Heart left ventricle (tissue), 16 donors: ENCODE results near the gene SBNO2. TPM values are rescaled to one million over a fixed set of nuclear protein-coding genes. Genes with fewer than 3 reads are reported as not detected.

Experiments
- ATAC-seq, 4 donors: fragments of 200-7000 bp; cut with Tn5 transposase; one replicate each; pipeline ENCODE4 v1.9.1; 2020 to 2022; ENCODE audit warnings: moderate library complexity in 4 of 4, mild to moderate bottlenecking in 3 of 4, moderate number of reproducible peaks in 1 of 4
- DNase-seq, 5 donors: peaks; one replicate each; pipeline ENCODE4 v3.0.0-alpha.2; 2020
- H3K27ac ChIP-seq, 12 donors: fragments of 200-600 bp; sonication (generic) in 4 of 12; one replicate each; pipeline versions ENCODE4 v1.5.0 to v1.8.0; 2016 to 2022; ENCODE audit warnings: mild to moderate bottlenecking in 2 of 12
- H3K27me3 ChIP-seq, 9 donors: fragments of 200-600 bp; sonication (generic) in 2 of 9; one replicate each; pipeline versions ENCODE4 v1.5.1 to v1.8.0; 2016 to 2022; ENCODE audit warnings: mild to moderate bottlenecking in 3 of 9
- H3K36me3 ChIP-seq, 9 donors: fragments of 200-600 bp; sonication (generic) in 2 of 9; one replicate each; pipeline versions ENCODE4 v1.5.0 to v1.8.0; 2018 to 2022; ENCODE audit warnings: mild to moderate bottlenecking in 2 of 9
- H3K4me1 ChIP-seq, 12 donors: fragments of 200-600 bp; sonication (generic) in 4 of 12; one replicate each; pipeline versions ENCODE4 v1.5.0 to v1.8.0; 2016 to 2022; ENCODE audit warnings: mild to moderate bottlenecking in 3 of 12
- H3K4me3 ChIP-seq, 12 donors: fragments of 200-600 bp; sonication (generic) in 4 of 12; one replicate each; pipeline versions ENCODE4 v1.5.0 to v1.8.0; 2017 to 2022; ENCODE audit warnings: mild to moderate bottlenecking in 9 of 12, moderate library complexity in 4 of 12
- H3K9me3 ChIP-seq, 12 donors: fragments of 200-600 bp; sonication (generic) in 4 of 12; one replicate each; pipeline versions ENCODE4 v1.5.0 to v1.8.0; 2016 to 2022; ENCODE audit warnings: mild to moderate bottlenecking in 1 of 12
- CTCF ChIP-seq, 12 donors: fragments of 200-600 bp; sonication (generic) in 4 of 12; IDR thresholded peaks; one replicate each; pipeline versions ENCODE4 v1.5.0 to v1.8.0; 2018 to 2022; ENCODE audit warnings: antibody characterized with exemption in 12 of 12, mild to moderate bottlenecking in 5 of 12
- POLR2A ChIP-seq, 2 donors: fragments of 450-650 bp; IDR thresholded peaks; one replicate each; pipeline ENCODE4 v1.6.1; 2017; ENCODE audit warnings: antibody characterized with exemption in 2 of 2, mild to moderate bottlenecking in 2 of 2, moderate library complexity in 2 of 2
- WGBS, 4 donors: extraction: QIAGEN DNeasy Blood & Tissue Kit in 2 of 4; methylation state at CpG; one replicate each; pipeline versions ENCODE4 v1.1.5 to v1.1.7; 2013 to 2018; 5-methylcytosine and 5-hydroxymethylcytosine counted together
- intact Hi-C, 10 donors: fragments of 100-400 bp; cut with DNase I; formaldehyde crosslinking; loops; one replicate each; pipeline versions ENCODE4 v1.11.1 to v1.14.2; 2022
- polyA plus RNA-seq, 2 donors: library from polyadenylated mRNA; stranded (reverse); fragments of 200-250 nt; gene quantifications; one replicate each; pipeline ENCODE4 v1.2.3, GENCODE V29; 2013
- total RNA-seq, 9 donors: library from RNA; depleted of rRNA in 2 of 9; stranded (reverse); fragments of >200 nt in 2 of 9; fragmentation: NEBNext Ultra II Directional in 3 of 9; extraction: Animal tissue kit (Norgen Biotek cat#: 25700) in 3 of 9; gene quantifications; one replicate each; pipeline versions ENCODE4 v1.1.0 to v1.2.4, GENCODE V29; 2016 to 2023
- donor health status: ischemic (EF 13 %, LVEDD 7.1; RV severe dilation, severe dysfunction).
- donor health status: healthy with polysubstance abuse.
- donor health status: DM: no; HTN: yes; CAD: no.
- donor health status: DM: no; HTN: no; CAD: no.
- donor health status: ischemic (EF 25% LVEDD 6.9; RV normal size, moderate dysfunction).
- donor health status: ischemic (EF 25% LVEDD 5.7; RV mildly dilated, moderate dysfunction).
- donor health status: healthy.
- donor health status: DM: yes; HTN: yes; CAD: no.
- donor health status: ischemic (EF 35%, LVEDD 5.7; RV mildly dilated, moderate dysfunction).
- donor health status: nonischemic (EF 11% LVEDD 7.7; RV severe dilation, severe dysfunction).
- donor health status: DM: yes; HTN: yes; CAD: no.
- donor health status: PGD.
- donor health status: ischemic (EF 29% LVEDD 5.4; RV normal size, mild dysfunction).
- donor health status: nonischemic (EF 23%, LVEDD 6.1; RV moderate dilation, normal function).

SBNO2 gene
- total and polyA plus RNA-seq, 11 donors: 9.9 to 78.9 (median 18.7) TPM

- peaks cover 21 to 97% (median 83%) of the 10 kb centered on the region in 12 donors for H3K4me1 ChIP-seq
- intact Hi-C loops: no loop called here
These were observed 42.7 kb upstream of the SBNO2 start for GRCh38 chr19:1216756-1217155.

GRCh38 chr19:1214862-1215731 lies 41.0 kb upstream of the SBNO2 start:
- peaks cover 0 to 22% (median 4%) of the 10 kb centered on the region in 9 donors for H3K36me3 ChIP-seq
- WGBS, 4 donors: 42 to 57% (median 51%) methylated on average over 16 to 26 of the region's 26 CpGs
- peak overlapping the region in 9 of 12 donors; percentile 10 to 32 (median 19) for H3K4me3 ChIP-seq
- no peak for TF ChIP-seq CTCF (IDR thresholded peaks at IDR 0.05)
- TF ChIP-seq POLR2A (IDR thresholded peaks at IDR 0.05): peak in 1 of 2 donors; percentile 21
- ATAC-seq (peak; percentile 74 to 78 (median 76)), DNase-seq (peak; percentile 74 to 89 (median 80))
- intact Hi-C loops: loop anchor here in 1 of 10 donors (2.0 kb wide), 1 partner anchor 26 kb away; the partner anchor contains the start of gene ATP5F1D
- H3K27ac ChIP-seq: peak overlapping the region; percentile 80 to 96 (median 88)
- peaks cover 21 to 94% (median 77%) of the 10 kb centered on the region in 12 donors for H3K4me1 ChIP-seq
- H3K27me3 ChIP-seq: no peaks in the 10 kb centered on the region
- H3K9me3 ChIP-seq: no peaks in the 10 kb centered on the region

More at GRCh38 chr19:1216756-1217155, 42.7 kb upstream of the SBNO2 start:
- TF ChIP-seq POLR2A (IDR thresholded peaks at IDR 0.05) (no peak), CTCF (IDR thresholded peaks at IDR 0.05) (no peak)
- DNase-seq (no peak), ATAC-seq (no peak)
- Histone ChIP-seq H3K4me3 (no peak overlapping the region), H3K27me3 (no peaks in the 10 kb centered on the region), H3K9me3 (no peaks in the 10 kb centered on the region), H3K36me3 (peaks cover 0 to 27% (median 18%) of the 10 kb centered on the region in 9 donors), H3K27ac (peak overlapping the region in 11 of 12 donors; percentile 37 to 96 (median 87))
- WGBS, 4 donors: 72 to 79% (median 77%) methylated on average over 12 of the region's 12 CpGs

GRCh38 chr19:1214299-1214861 lies 40.3 kb upstream of the SBNO2 start:
- 43 to 55% (median 51%) methylated on average over 11 to 21 of the region's 21 CpGs for WGBS, 4 donors
- intact Hi-C loops: loop anchor here in 1 of 10 donors (2.0 kb wide), 1 partner anchor 26 kb away; the partner anchor contains the start of gene ATP5F1D

More at GRCh38 chr19:1214299-1214861, 40.3 kb upstream of the SBNO2 start:
- ATAC-seq: peak in 1 of 4 donors; percentile 2
- Histone ChIP-seq H3K27ac (peak overlapping the region; percentile 80 to 96 (median 88)), H3K4me3 (peak overlapping the region in 9 of 12 donors; percentile 7 to 31 (median 13)), H3K27me3 (no peaks in the 10 kb centered on the region), H3K4me1 (peaks cover 21 to 96% (median 80%) of the 10 kb centered on the region in 12 donors), H3K36me3 (peaks cover 0 to 25% (median 4%) of the 10 kb centered on the region in 9 donors), H3K9me3 (no peaks in the 10 kb centered on the region)
- DNase-seq: peak in 1 of 5 donors; percentile 58
- no peak for TF ChIP-seq POLR2A (IDR thresholded peaks at IDR 0.05)
- no peak for TF ChIP-seq CTCF (IDR thresholded peaks at IDR 0.05)
